Effector CD4-positive, alpha-beta T cell (primary cell): Measurements from ENCODE around the gene ABTB2.
"Not testable (repeated sequence)": the region's sequence is repeated elsewhere in the genome, so short reads cannot be mapped to it uniquely, and the experiment has no call there.

Source experiments
- DNase-seq: peaks from one replicate; pipeline ENCODE4 v3.0.0-alpha.2; 2020

ABTB2 gene

GRCh38 chr11:34234086-34234740 lies 123.6 kb downstream of the ABTB2 start:
- DNase-seq: peak; percentile 71

GRCh38 chr11:34233215-34233614 lies 124.6 kb downstream of the ABTB2 start:
- DNase-seq: no peak

- no peak for DNase-seq
Observed at GRCh38 chr11:34232807-34233206, 125.0 kb downstream of the ABTB2 start.

- DNase-seq: no peak
Observed at GRCh38 chr11:34226210-34226609, 131.6 kb downstream of the ABTB2 start.

GRCh38 chr11:34225091-34225490 lies 132.7 kb downstream of the ABTB2 start:
- no peak for DNase-seq

- no peak for DNase-seq
Observed at GRCh38 chr11:34224434-34224966, 133.3 kb downstream of the ABTB2 start.

GRCh38 chr11:34223907-34224306 lies 133.9 kb downstream of the ABTB2 start:
- no peak for DNase-seq

- DNase-seq: no peak
Observed at GRCh38 chr11:34223021-34223813, 134.6 kb downstream of the ABTB2 start.

GRCh38 chr11:34222030-34222429 lies 135.8 kb downstream of the ABTB2 start:
- no peak for DNase-seq

- no peak for DNase-seq
Observed at GRCh38 chr11:34219941-34220370, 137.9 kb downstream of the ABTB2 start.

GRCh38 chr11:34219279-34219678 lies 138.5 kb downstream of the ABTB2 start:
- no peak for DNase-seq

GRCh38 chr11:34218756-34219155 lies 139.1 kb downstream of the ABTB2 start:
- DNase-seq: not testable (repeated sequence)

- DNase-seq: no peak
Observed at GRCh38 chr11:34218067-34218466, 139.7 kb downstream of the ABTB2 start.

GRCh38 chr11:34216706-34217105 lies 141.1 kb downstream of the ABTB2 start:
- DNase-seq: no peak

GRCh38 chr11:34215806-34216453 lies 141.9 kb downstream of the ABTB2 start:
- DNase-seq: no peak

- peak; percentile 3 for DNase-seq
Observed at GRCh38 chr11:34214961-34215805, 142.6 kb downstream of the ABTB2 start.

- DNase-seq: no peak
Observed at GRCh38 chr11:34213366-34213765, 144.4 kb downstream of the ABTB2 start.

- no peak for DNase-seq
Observed at GRCh38 chr11:34212566-34212965, 145.2 kb downstream of the ABTB2 start.

- DNase-seq: no peak
Observed at GRCh38 chr11:34209809-34210208, 148.0 kb downstream of the ABTB2 start.

- no peak for DNase-seq
Observed at GRCh38 chr11:34208266-34209135, 149.3 kb downstream of the ABTB2 start.

GRCh38 chr11:34207487-34208180 lies 150.2 kb downstream of the ABTB2 start:
- DNase-seq: no peak
